HUES6 (cell line): ENCODE results near the gene AADAC.
"Not testable (repeated sequence)": the region's sequence is repeated elsewhere in the genome, so short reads cannot be mapped to it uniquely, and the experiment has no call there.

Source experiments
- H3K27ac ChIP-seq: 2 replicates; pipeline ENCODE4 v1.7.0; 2013; ENCODE audit warnings: low read depth, mild to moderate bottlenecking, low read length, inconsistent platforms
- H3K27me3 ChIP-seq: 2 replicates; pipeline ENCODE4 v1.6.1; 2013; ENCODE audit warnings: low read length; ENCODE audit not compliant: control insufficient read depth, insufficient read depth
- H3K36me3 ChIP-seq: 2 replicates; pipeline ENCODE4 v1.6.1; 2013; ENCODE audit warnings: low read length; ENCODE audit not compliant: control insufficient read depth, insufficient read depth
- H3K4me1 ChIP-seq: 2 replicates; pipeline ENCODE4 v1.6.1; 2013; ENCODE audit warnings: low read length; ENCODE audit not compliant: control insufficient read depth, insufficient read depth
- H3K4me3 ChIP-seq: 2 replicates; pipeline ENCODE4 v1.5.1; 2013; ENCODE audit warnings: low read depth, low read length
- H3K9ac ChIP-seq: one replicate; pipeline ENCODE4 v1.6.1; 2013; ENCODE audit warnings: mild to moderate bottlenecking, low read length
- H3K9me3 ChIP-seq: 2 replicates; pipeline ENCODE4 v1.6.1; 2013; ENCODE audit warnings: low read depth, low read length; ENCODE audit not compliant: control insufficient read depth, insufficient read depth

The AADAC gene

DNA sequence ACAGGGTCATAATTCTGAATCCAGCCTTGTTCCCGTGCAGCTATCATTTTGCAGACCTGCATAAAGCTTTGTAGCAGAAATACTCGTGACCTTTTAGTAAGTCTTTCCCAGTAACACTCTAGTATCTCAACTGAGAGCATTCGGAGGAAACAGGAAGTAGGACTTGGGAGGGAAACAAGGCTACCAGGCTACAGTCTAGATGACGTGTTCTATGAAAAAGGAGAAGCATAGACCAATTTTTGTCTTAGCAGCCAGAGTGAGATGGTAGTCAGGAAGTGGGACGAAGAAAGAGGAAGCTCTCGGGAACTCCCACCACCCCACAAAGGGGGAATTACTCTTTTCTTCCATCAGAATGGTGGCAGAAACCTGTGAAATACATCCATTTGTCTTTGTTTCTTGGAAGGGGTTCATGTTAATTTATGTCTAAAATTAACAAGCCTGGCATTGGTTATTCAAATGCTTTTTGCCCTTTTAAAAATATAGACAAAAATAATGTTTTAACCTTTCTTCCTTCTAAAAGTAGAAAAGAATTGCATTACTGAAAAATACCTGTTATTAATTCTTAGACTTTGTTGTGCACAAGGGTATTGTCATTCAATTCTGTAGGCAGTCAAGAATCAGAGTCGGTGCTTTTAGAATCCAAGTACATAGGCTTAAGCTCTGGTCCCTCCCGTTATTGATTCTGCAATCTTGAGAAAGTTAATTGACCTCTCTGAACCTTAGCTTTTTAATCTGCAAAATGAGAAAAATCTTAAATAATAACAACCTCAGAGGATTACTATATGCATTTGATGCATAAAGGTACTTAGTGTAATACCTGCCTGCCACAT, 57.9 kb downstream of the AADAC start:
- H3K9ac ChIP-seq = no peak overlapping the region
- no peaks in the 10 kb centered on the region for H3K27me3 ChIP-seq
- H3K9me3 ChIP-seq = no peaks in the 10 kb centered on the region
- H3K4me3 ChIP-seq = no peak overlapping the region
- no peaks in the 10 kb centered on the region for H3K36me3 ChIP-seq
- no peak overlapping the region for H3K27ac ChIP-seq
- H3K4me1 ChIP-seq = no peaks in the 10 kb centered on the region

DNA sequence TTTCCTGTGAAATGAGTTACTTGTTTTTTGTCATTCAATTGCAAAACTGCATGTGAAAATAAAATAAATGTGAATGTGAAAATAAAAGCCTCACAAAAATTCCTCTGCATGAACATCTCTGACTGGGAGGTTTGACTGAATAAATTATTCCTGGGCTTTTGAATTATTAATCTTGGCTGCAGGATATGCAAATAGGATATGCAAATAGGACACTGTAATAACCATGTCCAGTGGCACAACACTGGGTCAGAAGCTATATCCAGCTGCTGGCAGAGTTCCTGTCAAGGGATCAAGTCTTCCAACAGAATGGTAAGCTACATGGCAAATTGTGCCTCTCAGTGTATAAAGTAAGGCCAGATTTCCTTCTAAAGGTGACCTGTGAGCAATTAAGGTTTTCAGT, 59.5 kb downstream of the AADAC start, which contains the start of gene SUCNR1:
Gene SUCNR1 (plus strand): TSS at position 246 of the 400 bp plus-strand sequence. CDS start 6,250 bp downstream, outside the sequence.
- no peak within 1 kb of the TSS for H3K9ac ChIP-seq
- no peak within 1 kb of the TSS for H3K4me3 ChIP-seq
- no peaks in the 10 kb centered on the region for H3K36me3 ChIP-seq
- H3K27ac ChIP-seq = no peak within 1 kb of the TSS
- H3K4me1 ChIP-seq = no peaks in the 10 kb centered on the region
- H3K9me3 ChIP-seq = no peaks in the 10 kb centered on the region
- no peaks in the 10 kb centered on the region for H3K27me3 ChIP-seq

DNA sequence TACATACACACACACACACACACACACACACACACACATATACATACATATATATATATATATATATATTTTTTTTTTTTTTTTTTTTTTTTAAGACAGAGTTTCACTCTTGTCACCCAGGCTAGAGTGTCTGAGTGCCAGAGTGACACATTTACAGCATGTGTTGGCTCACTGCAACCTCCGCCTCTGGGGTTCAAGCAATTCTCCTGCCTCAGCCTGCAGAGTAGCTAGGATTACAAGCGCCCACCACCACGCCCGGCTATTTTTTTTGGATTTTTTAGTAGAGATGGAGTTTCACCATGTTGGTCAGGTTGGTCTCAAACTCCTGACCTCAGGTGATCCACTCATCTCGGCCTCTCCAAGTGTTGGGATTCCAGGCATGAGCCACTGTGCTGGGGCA, 60.2 kb downstream of the AADAC start:
- not testable (repeated sequence) for H3K4me3 ChIP-seq, H3K9ac ChIP-seq

DNA sequence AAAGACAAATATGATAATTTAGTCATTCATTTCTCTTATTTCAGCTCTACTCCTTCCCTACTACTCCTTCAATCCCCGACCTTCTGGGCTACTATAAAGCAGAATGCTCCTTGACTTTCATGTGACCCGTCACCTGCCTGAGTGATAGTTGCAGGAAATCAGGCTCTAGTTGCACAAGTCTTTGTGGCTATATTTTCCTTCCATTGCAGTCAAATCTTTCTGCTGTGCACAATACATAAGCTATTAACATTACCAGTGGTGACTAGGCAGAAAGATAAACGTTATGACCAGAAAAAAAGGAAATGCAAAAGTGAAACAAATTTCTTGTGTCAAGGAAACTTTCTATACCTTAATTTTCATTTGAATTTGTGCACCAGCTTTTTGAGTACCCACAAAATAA, 61.8 kb downstream of the AADAC start:
- Histone ChIP-seq H3K4me3 (no peak overlapping the region), H3K27me3 (no peaks in the 10 kb centered on the region), H3K36me3 (no peaks in the 10 kb centered on the region), H3K27ac (no peak overlapping the region), H3K9ac (no peak overlapping the region), H3K9me3 (no peaks in the 10 kb centered on the region), H3K4me1 (no peaks in the 10 kb centered on the region)

More for the DNA sequence above, 60.2 kb downstream of the AADAC start:
- H3K36me3 ChIP-seq, H3K4me1 ChIP-seq, H3K27me3 ChIP-seq, H3K9me3 ChIP-seq, H3K27ac ChIP-seq: not testable (repeated sequence)

DNA sequence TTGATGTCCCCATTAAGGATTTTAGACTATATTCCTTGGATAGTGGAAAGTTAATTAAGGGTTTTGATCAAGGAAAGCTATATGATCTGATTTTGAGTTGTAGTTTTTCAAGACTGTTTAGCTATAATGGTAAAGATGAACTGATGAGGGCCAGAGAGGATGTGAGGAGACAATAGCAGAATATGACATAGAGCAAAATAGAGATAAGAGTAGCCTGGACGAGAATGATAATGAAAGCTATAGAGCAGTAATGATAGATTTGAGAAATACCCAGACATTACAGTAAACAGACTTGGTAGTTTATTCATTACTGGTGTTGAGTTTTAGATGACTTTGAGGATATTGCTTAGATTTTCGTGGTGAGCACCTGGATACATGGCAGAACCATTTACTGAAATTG, 63.4 kb downstream of the AADAC start:
- H3K9ac ChIP-seq = no peak overlapping the region
- H3K27me3 ChIP-seq = no peaks in the 10 kb centered on the region
- no peaks in the 10 kb centered on the region for H3K4me1 ChIP-seq
- no peak overlapping the region for H3K4me3 ChIP-seq
- no peaks in the 10 kb centered on the region for H3K9me3 ChIP-seq
- no peaks in the 10 kb centered on the region for H3K36me3 ChIP-seq
- H3K27ac ChIP-seq = no peak overlapping the region
